Activated CD4-positive, alpha-beta T cell treated with anti-CD3 and anti-CD28 coated beads, Interleukin-2, amount 10 ng/mL, durations not matched to agents 7 days and 5 days (primary cell): Measurements from ENCODE around the gene ZNF708. TPM values are rescaled to one million over a fixed set of nuclear protein-coding genes. Genes with fewer than 3 reads are reported as not detected.
A peak's percentile ranks its signal among the peaks of the same experiment; 100 is the strongest.
"Not testable (repeated sequence)": the region's sequence is repeated elsewhere in the genome, so short reads cannot be mapped to it uniquely, and the experiment has no call there.

Source experiments
- CTCF ChIA-PET: fragments of 350-600 bp; sonication (Branson Sonifier 250); formaldehyde crosslinking; loops from one replicate; lab custom pipeline; 2021; ENCODE audit warnings: antibody characterized with exemption; lab: Charles Lee
- POLR2A ChIA-PET: fragments of 350-600 bp; sonication (Branson Sonifier 250); formaldehyde crosslinking; loops from one replicate; lab custom pipeline; 2021; ENCODE audit warnings: antibody characterized with exemption; lab: Charles Lee
- DNase-seq: peaks from one replicate; pipeline ENCODE4 v3.0.0-alpha.2; 2020
- H3K27ac Mint-ChIP-seq: one replicate; pipeline ENCODE4 v1.8.0; 2021; ENCODE audit warnings: mild to moderate bottlenecking, moderate library complexity, mixed read lengths
- H3K27me3 Mint-ChIP-seq: one replicate; pipeline ENCODE4 v1.8.0; 2021; ENCODE audit warnings: mixed read lengths
- H3K36me3 Mint-ChIP-seq: one replicate; pipeline ENCODE4 v1.8.0; 2021; ENCODE audit warnings: low read depth, mixed read lengths
- H3K4me1 Mint-ChIP-seq: one replicate; pipeline ENCODE4 v1.8.0; 2021; ENCODE audit warnings: mixed read lengths
- H3K4me3 Mint-ChIP-seq: one replicate; pipeline ENCODE4 v1.8.0; 2021; ENCODE audit warnings: mild to moderate bottlenecking, moderate library complexity, mixed read lengths
- H3K9me3 Mint-ChIP-seq: one replicate; pipeline ENCODE4 v1.8.0; 2021; ENCODE audit warnings: mixed read lengths
- total RNA-seq, 2 experiments: library from RNA; stranded (reverse); gene quantifications; one replicate each; pipeline ENCODE4 v1.2.3, GENCODE V29; 2021

The ZNF708 gene
- total RNA-seq, result 10 to 100 TPM; 22.4 to 22.5 TPM

- H3K9me3 Mint-ChIP-seq, result peaks cover 25% of the 10 kb centered on the region
- peak within 1 kb of the TSS; percentile 93 for H3K4me3 Mint-ChIP-seq
- POLR2A ChIA-PET, result interaction anchor here (0.6 to 0.9 kb wide), 2 partner anchors 68 to 240 kb away, joined by 3 to 5 read pairs; partner anchors contain the start of gene ZNF493
- peak; percentile 83 for DNase-seq
- H3K36me3 Mint-ChIP-seq, result peaks cover 47% of the 10 kb centered on the region
- CTCF ChIA-PET, result interaction anchor here (0.6 to 1.9 kb wide), 9 partner anchors 10 to 154 kb away, joined by 3 to 8 read pairs (median 4); partner anchors contain the start of genes ZNF493 and ZNF738
- H3K4me1 Mint-ChIP-seq, result peaks cover 32% of the 10 kb centered on the region
- H3K27ac Mint-ChIP-seq, result peak within 1 kb of the TSS; percentile 98
- no peaks in the 10 kb centered on the region for H3K27me3 Mint-ChIP-seq
Observed at GRCh38 chr19:21328885-21329605, at the start of gene ZNF708. ZNF708 (minus strand) TSS chr19:21329410; CDS start chr19:21329212, 198 bp downstream.

GRCh38 chr19:21362291-21362690 is 33.1 kb upstream of the ZNF708 start:
- peaks cover 65% of the 10 kb centered on the region for H3K36me3 Mint-ChIP-seq

GRCh38 chr19:21358768-21359451 is 29.7 kb upstream of the ZNF708 start, which contains the start of gene ZNF738:
ZNF738 (plus strand) TSS chr19:21359000; CDS start chr19:21359141, 141 bp downstream.
- Mint-ChIP-seq H3K4me3 (peak within 1 kb of the TSS; percentile 100), H3K9me3 (peaks cover 30% of the 10 kb centered on the region)
- POLR2A ChIA-PET, result interaction anchor here (0.5 to 0.7 kb wide), 3 partner anchors 16 to 1121 kb away, joined by 3 to 5 read pairs (median 4); no protein-coding TSS in a partner anchor

More at GRCh38 chr19:21362291-21362690, 33.1 kb upstream of the ZNF708 start:
- CTCF ChIA-PET, result no interaction called here
- Mint-ChIP-seq H3K9me3 (peaks cover 25% of the 10 kb centered on the region), H3K4me1 (peaks cover 10% of the 10 kb centered on the region), H3K27ac (no peak overlapping the region), H3K27me3 (no peaks in the 10 kb centered on the region), H3K4me3 (no peak overlapping the region)
- POLR2A ChIA-PET, result no interaction called here
- no peak for DNase-seq

GRCh38 chr19:21352830-21353229 is 23.6 kb upstream of the ZNF708 start:
- ChIA-PET CTCF (interaction anchor here (0.6 kb wide), 1 partner anchor 460 kb away, joined by 4 read pairs; no protein-coding TSS in a partner anchor), POLR2A (no interaction called here)
- Mint-ChIP-seq H3K4me1 (peaks cover 11% of the 10 kb centered on the region), H3K36me3 (peaks cover 3% of the 10 kb centered on the region), H3K27ac (peak overlapping the region; percentile 10), H3K9me3 (peaks cover 42% of the 10 kb centered on the region), H3K4me3 (no peak overlapping the region), H3K27me3 (no peaks in the 10 kb centered on the region)
- DNase-seq, result no peak

More at GRCh38 chr19:21358768-21359451, 29.7 kb upstream of the ZNF708 start, which contains the start of gene ZNF738:
- Mint-ChIP-seq H3K36me3 (peaks cover 37% of the 10 kb centered on the region), H3K4me1 (peaks cover 10% of the 10 kb centered on the region), H3K27ac (peak within 1 kb of the TSS; percentile 99), H3K27me3 (no peaks in the 10 kb centered on the region)
- CTCF ChIA-PET, result interaction anchor here (0.8 to 1.8 kb wide), 4 partner anchors 23 to 226 kb away, joined by 3 to 5 read pairs (median 4); partner anchors contain the start of genes ZNF493 and ZNF708
- peak; percentile 93 for DNase-seq

GRCh38 chr19:21344841-21345240 is 15.6 kb upstream of the ZNF708 start:
- CTCF ChIA-PET, H3K27me3 Mint-ChIP-seq, POLR2A ChIA-PET, H3K4me1 Mint-ChIP-seq, H3K4me3 Mint-ChIP-seq, H3K27ac Mint-ChIP-seq, H3K36me3 Mint-ChIP-seq, DNase-seq: not testable (repeated sequence)
- H3K9me3 Mint-ChIP-seq, result peaks cover 33% of the 10 kb centered on the region

GRCh38 chr19:21335721-21336120 is 6.5 kb upstream of the ZNF708 start:
- POLR2A ChIA-PET, result no interaction called here
- no peaks in the 10 kb centered on the region for H3K27me3 Mint-ChIP-seq
- no peak overlapping the region for H3K4me3 Mint-ChIP-seq
- H3K27ac Mint-ChIP-seq, result no peak overlapping the region
- H3K9me3 Mint-ChIP-seq, result peaks cover 38% of the 10 kb centered on the region
- peaks cover 5% of the 10 kb centered on the region for H3K36me3 Mint-ChIP-seq
- no peak for DNase-seq
- CTCF ChIA-PET, result no interaction called here
- no peaks in the 10 kb centered on the region for H3K4me1 Mint-ChIP-seq

- Mint-ChIP-seq H3K4me1 (peaks cover 32% of the 10 kb centered on the region), H3K27me3 (no peaks in the 10 kb centered on the region), H3K4me3 (peak overlapping the region; percentile 93), H3K27ac (peak overlapping the region; percentile 98), H3K9me3 (peaks cover 27% of the 10 kb centered on the region), H3K36me3 (peaks cover 53% of the 10 kb centered on the region)
- no peak for DNase-seq
- CTCF ChIA-PET, result interaction anchor here (0.6 to 1.9 kb wide), 7 partner anchors 9 to 155 kb away, joined by 3 to 8 read pairs (median 4); partner anchors contain the start of genes ZNF493 and ZNF738
- POLR2A ChIA-PET, result interaction anchor here (1.1 kb wide), 1 partner anchor 53 kb away, joined by 4 read pairs; no protein-coding TSS in a partner anchor
Observed at GRCh38 chr19:21328406-21328805, 804 bp downstream of the ZNF708 start.

GRCh38 chr19:21326169-21326568 is 3.0 kb downstream of the ZNF708 start:
- Mint-ChIP-seq H3K36me3 (peaks cover 75% of the 10 kb centered on the region), H3K27ac (no peak overlapping the region), H3K4me1 (peaks cover 37% of the 10 kb centered on the region), H3K4me3 (no peak overlapping the region), H3K9me3 (peaks cover 40% of the 10 kb centered on the region), H3K27me3 (no peaks in the 10 kb centered on the region)
- POLR2A ChIA-PET, result no interaction called here
- CTCF ChIA-PET, result no interaction called here
- no peak for DNase-seq

GRCh38 chr19:21323000-21323399 is 6.2 kb downstream of the ZNF708 start:
- H3K4me3 Mint-ChIP-seq, result no peak overlapping the region
- no peaks in the 10 kb centered on the region for H3K27me3 Mint-ChIP-seq
- peaks cover 89% of the 10 kb centered on the region for H3K36me3 Mint-ChIP-seq
- CTCF ChIA-PET, result interaction anchor here (0.6 to 0.7 kb wide), 2 partner anchors 546 to 731 kb away, joined by 3 read pairs; no protein-coding TSS in a partner anchor
- H3K9me3 Mint-ChIP-seq, result peaks cover 41% of the 10 kb centered on the region
- peaks cover 34% of the 10 kb centered on the region for H3K4me1 Mint-ChIP-seq
- no peak overlapping the region for H3K27ac Mint-ChIP-seq
- DNase-seq, result no peak
- POLR2A ChIA-PET, result no interaction called here

- Mint-ChIP-seq H3K9me3 (peaks cover 44% of the 10 kb centered on the region), H3K27ac (no peak overlapping the region), H3K4me3 (no peak overlapping the region), H3K4me1 (peaks cover 29% of the 10 kb centered on the region), H3K27me3 (no peaks in the 10 kb centered on the region), H3K36me3 (peaks cover 89% of the 10 kb centered on the region)
- DNase-seq, result no peak
- POLR2A ChIA-PET, result no interaction called here
- CTCF ChIA-PET, result interaction anchor here (0.7 kb wide), 1 partner anchor 546 kb away, joined by 3 read pairs; no protein-coding TSS in a partner anchor
Observed at GRCh38 chr19:21322528-21322927, 6.7 kb downstream of the ZNF708 start.

GRCh38 chr19:21321996-21322395 is 7.2 kb downstream of the ZNF708 start:
- Mint-ChIP-seq H3K27ac (no peak overlapping the region), H3K9me3 (peaks cover 46% of the 10 kb centered on the region), H3K4me1 (peaks cover 28% of the 10 kb centered on the region), H3K4me3 (no peak overlapping the region), H3K27me3 (no peaks in the 10 kb centered on the region), H3K36me3 (peaks cover 89% of the 10 kb centered on the region)
- ChIA-PET POLR2A (no interaction called here), CTCF (interaction anchor here (0.8 kb wide), 1 partner anchor 11 kb away, joined by 3 read pairs; no protein-coding TSS in a partner anchor)
- DNase-seq, result no peak

- Mint-ChIP-seq H3K9me3 (peaks cover 42% of the 10 kb centered on the region), H3K27ac (no peak overlapping the region), H3K36me3 (peaks cover 85% of the 10 kb centered on the region), H3K4me1 (peaks cover 22% of the 10 kb centered on the region), H3K27me3 (no peaks in the 10 kb centered on the region), H3K4me3 (no peak overlapping the region)
- DNase-seq, result no peak
- POLR2A ChIA-PET, result no interaction called here
- CTCF ChIA-PET, result interaction anchor here (0.7 kb wide), 1 partner anchor 291 kb away, joined by 3 read pairs; no protein-coding TSS in a partner anchor
Observed at GRCh38 chr19:21321134-21321533, 8.1 kb downstream of the ZNF708 start.
